GM12891 (cell line): ENCODE measurements around the gene PEF1.

ENCODE experiments used
- POLR2AphosphoS5 ChIP-seq: IDR thresholded peaks from 2 replicates; pipeline ENCODE4 v1.6.1; 2011; ENCODE audit warnings: low read depth, low read length, control low read depth
- TAF1 ChIP-seq: IDR thresholded peaks from 2 replicates; pipeline ENCODE4 v1.6.1; 2011; ENCODE audit warnings: low read depth, low read length, control low read depth

DNA sequence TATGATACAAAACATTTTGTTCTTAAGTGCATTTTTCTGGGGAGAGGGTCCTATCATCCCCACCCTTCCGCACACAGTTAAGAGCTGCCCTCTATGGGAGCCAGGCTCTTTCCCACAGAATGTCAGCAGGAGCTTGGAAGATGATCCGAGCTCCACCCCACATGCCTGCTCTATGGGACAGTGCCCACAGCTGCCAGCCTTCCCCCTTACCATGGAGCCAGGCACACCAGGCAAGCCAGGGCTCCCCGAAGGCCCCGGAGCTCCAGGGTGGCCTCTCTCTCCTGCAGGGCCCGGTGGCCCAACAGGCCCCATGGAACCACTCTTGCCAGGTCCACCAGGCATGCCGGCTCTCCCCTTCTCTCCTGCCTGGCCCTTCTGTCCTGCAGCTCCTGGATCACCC, 10.4 kb upstream of the PEF1 start:
- TF ChIP-seq POLR2AphosphoS5 (no peak), TAF1 (no peak)
